ENCODE data around the gene HCN3.

The HCN3 gene

GRCh38 chr1:155296661-155297060, 19.4 kb downstream of the HCN3 start:
- Histone ChIP-seq H3K4me3 (ENCODE audit: low read depth, low read length) (no peak overlapping the region), H3K36me3 (ENCODE audit: control insufficient read depth in 2 of 2, insufficient read depth in 1 of 2, low read length in 2 of 2) (no peaks in the 10 kb centered on the region), H3K4me1 (ENCODE audit: control insufficient read depth, insufficient read depth, low read length) (no peaks in the 10 kb centered on the region), H3K27ac (ENCODE audit: extremely low read depth, low read depth, low read length) (no peak overlapping the region), H3K9me3 (ENCODE audit: control insufficient read depth, insufficient read depth, low read depth, low read length) (no peaks in the 10 kb centered on the region)
- TF ChIP-seq ZNF677 (tag by site-specific recombination; IDR thresholded peaks at IDR 0.05) (peak; percentile 69), ZFP37 (tag by site-specific recombination; IDR thresholded peaks at IDR 0.05) (no peak)
- CTCF ChIA-PET, result interaction anchor here (0.6 to 1.2 kb wide), 2 partner anchors 11 to 19 kb away, joined by 3 to 4 read pairs; no protein-coding TSS in a partner anchor
- POLR2A ChIA-PET, result no interaction called here

GRCh38 chr1:155297384-155297783, 20.1 kb downstream of the HCN3 start:
- H3K4me1 ChIP-seq (ENCODE audit: control insufficient read depth, insufficient read depth, low read length), result no peaks in the 10 kb centered on the region
- no peak overlapping the region for H3K27ac ChIP-seq (ENCODE audit: extremely low read depth, low read depth, low read length)
- ChIA-PET CTCF (no interaction called here), POLR2A (interaction anchor here (0.6 kb wide), 1 partner anchor 35 kb away, joined by 3 read pairs; the partner anchor contains the start of gene SCAMP3)
- H3K4me3 ChIP-seq (ENCODE audit: low read depth, low read length), result no peak overlapping the region
- H3K9me3 ChIP-seq (ENCODE audit: control insufficient read depth, insufficient read depth, low read depth, low read length), result no peaks in the 10 kb centered on the region
- TF ChIP-seq PATZ1 (tag by site-specific recombination; IDR thresholded peaks at IDR 0.05), result no peak
- no peak for TF ChIP-seq ZNF473 (tag by site-specific recombination; IDR thresholded peaks at IDR 0.05)
- TF ChIP-seq ZNF571 (tag by site-specific recombination; IDR thresholded peaks at IDR 0.05), result no peak
- H3K36me3 ChIP-seq (ENCODE audit: control insufficient read depth in 2 of 2, insufficient read depth in 1 of 2, low read length in 2 of 2), result no peaks in the 10 kb centered on the region

- POLR2A ChIA-PET, result interaction anchor here (0.9 kb wide), 1 partner anchor 27 kb away, joined by 7 read pairs; the partner anchor contains the start of gene CLK2
Observed at GRCh38 chr1:155300024-155300423, 22.8 kb downstream of the HCN3 start.

GRCh38 chr1:155300553-155301329, 23.5 kb downstream of the HCN3 start:
- POLR2A ChIA-PET, result interaction anchor here (0.9 kb wide), 1 partner anchor 27 kb away, joined by 7 read pairs; the partner anchor contains the start of gene CLK2
- CTCF ChIA-PET, result interaction anchor here (0.6 to 2.1 kb wide), 4 partner anchors 23 to 1139 kb away, joined by 3 to 9 read pairs (median 4); no protein-coding TSS in a partner anchor
- TF ChIP-seq ZFP69B (tag by site-specific recombination; IDR thresholded peaks at IDR 0.05) (no peak), ZNF266 (tag by site-specific recombination; IDR thresholded peaks at IDR 0.05; ENCODE audit: low read depth) (no peak), ZSCAN18 (tag by site-specific recombination; IDR thresholded peaks at IDR 0.05) (no peak), ZNF311 (tag by site-specific recombination; IDR thresholded peaks at IDR 0.05; ENCODE audit: borderline replicate concordance) (no peak), TSHZ1 (tag by site-specific recombination; IDR thresholded peaks at IDR 0.05; ENCODE audit: borderline replicate concordance) (no peak), ZNF660 (tag by site-specific recombination; IDR thresholded peaks at IDR 0.05) (no peak)

More at GRCh38 chr1:155300024-155300423, 22.8 kb downstream of the HCN3 start:
- no peak overlapping the region for H3K4me3 ChIP-seq (ENCODE audit: low read depth, low read length)
- CTCF ChIA-PET, result interaction anchor here (0.6 to 2.1 kb wide), 3 partner anchors 23 to 226 kb away, joined by 3 to 9 read pairs (median 5); no protein-coding TSS in a partner anchor
- H3K4me1 ChIP-seq (ENCODE audit: control insufficient read depth, insufficient read depth, low read length), result no peaks in the 10 kb centered on the region
- no peak overlapping the region for H3K27ac ChIP-seq (ENCODE audit: extremely low read depth, low read depth, low read length)
- H3K9me3 ChIP-seq (ENCODE audit: control insufficient read depth, insufficient read depth, low read depth, low read length), result no peaks in the 10 kb centered on the region
- TF ChIP-seq GLI4 (tag by site-specific recombination; IDR thresholded peaks at IDR 0.05), result no peak
- no peak for TF ChIP-seq IKZF3 (tag by site-specific recombination; IDR thresholded peaks at IDR 0.05)
- TF ChIP-seq ZNF174 (tag by site-specific recombination; IDR thresholded peaks at IDR 0.05), result no peak
- TF ChIP-seq BCL11A (tag by site-specific recombination; IDR thresholded peaks at IDR 0.05; ENCODE audit: low read depth), result no peak
- no peak for TF ChIP-seq HIC1 (tag by site-specific recombination; IDR thresholded peaks at IDR 0.05)
- no peak for TF ChIP-seq ZNF239 (tag by site-specific recombination; IDR thresholded peaks at IDR 0.05)
- no peak for TF ChIP-seq ZNF112 (tag by site-specific recombination; IDR thresholded peaks at IDR 0.05)
- H3K36me3 ChIP-seq (ENCODE audit: control insufficient read depth in 2 of 2, insufficient read depth in 1 of 2, low read length in 2 of 2), result no peaks in the 10 kb centered on the region

More at GRCh38 chr1:155300553-155301329, 23.5 kb downstream of the HCN3 start:
- no peaks in the 10 kb centered on the region for H3K36me3 ChIP-seq (ENCODE audit: control insufficient read depth in 2 of 2, insufficient read depth in 1 of 2, low read length in 2 of 2)
- no peak overlapping the region for H3K27ac ChIP-seq (ENCODE audit: extremely low read depth, low read depth, low read length)
- no peak overlapping the region for H3K4me3 ChIP-seq (ENCODE audit: low read depth, low read length)
- H3K9me3 ChIP-seq (ENCODE audit: control insufficient read depth, insufficient read depth, low read depth, low read length), result no peaks in the 10 kb centered on the region
- H3K4me1 ChIP-seq (ENCODE audit: control insufficient read depth, insufficient read depth, low read length), result no peaks in the 10 kb centered on the region

Data from HEK293 (cell line).